Measurements from ENCODE around the gene SLC17A8.

Gene SLC17A8

GRCh38 chr12:100433701-100434100, 76.8 kb downstream of the SLC17A8 start:
- no peak overlapping the region for H3K4me3 ChIP-seq (ENCODE audit: low read length)
- TF ChIP-seq ZNF274 (IDR thresholded peaks at IDR 0.05; ENCODE audit: low read depth, low read length): no peak

DNA sequence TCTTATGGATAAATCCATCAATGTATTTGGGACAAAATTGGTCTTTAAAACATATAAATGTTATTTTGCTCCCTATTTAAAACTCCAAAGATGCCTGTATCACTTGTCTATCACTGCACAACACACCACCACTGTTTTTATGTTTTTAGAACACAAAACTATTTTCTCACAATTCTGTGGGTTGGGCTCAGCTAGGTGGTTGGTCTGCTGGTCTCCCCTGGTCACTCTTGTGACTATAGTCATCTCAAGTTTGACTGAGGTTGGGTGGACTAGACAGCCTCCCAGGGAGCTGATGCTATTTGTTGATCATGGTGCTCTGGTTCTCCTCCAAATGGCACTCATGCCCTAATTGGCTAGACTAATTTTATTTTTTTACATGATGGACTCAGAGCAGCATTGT, 77.3 kb downstream of the SLC17A8 start:
- H3K4me3 ChIP-seq (ENCODE audit: low read length): no peak overlapping the region
- TF ChIP-seq ZNF274 (IDR thresholded peaks at IDR 0.05; ENCODE audit: low read depth, low read length): no peak

GRCh38 chr12:100435957-100436356, 79.1 kb downstream of the SLC17A8 start:
- no peak for TF ChIP-seq ZNF274 (IDR thresholded peaks at IDR 0.05; ENCODE audit: low read depth, low read length)
- H3K4me3 ChIP-seq (ENCODE audit: low read length): no peak overlapping the region

DNA sequence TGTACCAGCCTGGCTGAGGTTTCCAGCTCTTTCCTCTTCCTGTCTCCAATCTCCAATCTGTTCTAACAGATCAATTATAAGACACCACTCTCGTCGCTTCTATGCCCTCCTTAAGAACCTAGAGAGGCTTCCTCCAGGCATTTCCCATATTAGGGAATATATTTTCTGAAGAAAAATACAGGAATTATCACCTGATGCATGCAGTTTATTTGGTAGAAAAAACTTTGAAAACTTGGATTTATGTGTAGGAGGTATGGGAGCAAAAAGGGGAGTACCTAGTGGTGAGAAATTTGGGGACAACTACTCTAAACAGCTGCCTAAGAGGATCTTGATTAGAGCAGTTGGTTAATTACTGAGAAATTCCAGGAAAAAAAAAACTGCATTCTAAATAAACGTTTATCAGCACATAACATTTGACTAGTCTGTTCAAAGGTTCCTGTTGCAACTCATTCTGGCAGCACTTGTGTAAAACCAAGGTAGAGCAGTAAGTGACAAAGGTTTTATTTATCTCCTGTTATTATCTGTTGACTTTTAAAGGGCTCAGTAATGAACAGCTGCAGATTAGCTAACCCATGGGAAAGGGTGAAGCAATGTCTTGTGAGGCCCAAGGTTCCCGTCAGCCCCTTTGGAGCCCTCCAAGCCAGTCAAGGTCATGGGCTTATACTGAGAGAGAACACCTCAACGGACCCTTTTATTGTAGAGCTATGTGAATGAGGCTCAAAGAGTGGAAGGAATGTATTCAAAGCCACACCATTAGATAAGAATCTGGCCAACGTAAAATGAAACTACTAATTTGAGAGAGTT, 80.4 kb downstream of the SLC17A8 start:
- no peak overlapping the region for H3K4me3 ChIP-seq (ENCODE audit: low read length)
- TF ChIP-seq ZNF274 (IDR thresholded peaks at IDR 0.05; ENCODE audit: low read depth, low read length): no peak

GRCh38 chr12:100439797-100440196, 82.9 kb downstream of the SLC17A8 start:
- no peak overlapping the region for H3K4me3 ChIP-seq (ENCODE audit: low read length)

GRCh38 chr12:100442403-100442802, 85.5 kb downstream of the SLC17A8 start:
- no peak for TF ChIP-seq ZNF274 (IDR thresholded peaks at IDR 0.05; ENCODE audit: low read depth, low read length)

More at GRCh38 chr12:100439797-100440196, 82.9 kb downstream of the SLC17A8 start:
- TF ChIP-seq ZNF274 (IDR thresholded peaks at IDR 0.05; ENCODE audit: low read depth, low read length): no peak

GRCh38 chr12:100443434-100443833, 86.6 kb downstream of the SLC17A8 start:
- no peak overlapping the region for H3K4me3 ChIP-seq (ENCODE audit: low read length)
- no peak for TF ChIP-seq ZNF274 (IDR thresholded peaks at IDR 0.05; ENCODE audit: low read depth, low read length)

More at GRCh38 chr12:100442403-100442802, 85.5 kb downstream of the SLC17A8 start:
- H3K4me3 ChIP-seq (ENCODE audit: low read length): no peak overlapping the region

DNA sequence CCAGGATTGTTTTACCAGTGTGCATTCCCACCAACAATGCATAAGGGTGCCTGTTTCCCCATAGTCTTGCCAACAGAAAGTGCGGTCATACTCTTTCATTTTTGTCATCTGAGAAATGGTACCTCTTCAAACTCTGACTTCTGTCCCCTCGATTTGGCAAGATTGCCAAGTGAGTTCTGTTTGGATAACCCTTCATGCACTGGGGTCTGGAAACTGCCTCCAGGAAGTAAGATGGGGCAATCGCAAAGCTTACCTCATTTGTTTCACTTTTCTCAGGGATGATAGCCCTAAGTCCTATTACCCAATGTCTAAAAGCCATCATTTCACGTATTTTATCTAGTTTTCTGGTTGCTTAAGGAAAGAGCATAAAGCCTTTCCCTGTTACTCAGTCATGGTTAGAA, 88.2 kb downstream of the SLC17A8 start:
- TF ChIP-seq ZNF274 (IDR thresholded peaks at IDR 0.05; ENCODE audit: low read depth, low read length): no peak
- H3K4me3 ChIP-seq (ENCODE audit: low read length): no peak overlapping the region

DNA sequence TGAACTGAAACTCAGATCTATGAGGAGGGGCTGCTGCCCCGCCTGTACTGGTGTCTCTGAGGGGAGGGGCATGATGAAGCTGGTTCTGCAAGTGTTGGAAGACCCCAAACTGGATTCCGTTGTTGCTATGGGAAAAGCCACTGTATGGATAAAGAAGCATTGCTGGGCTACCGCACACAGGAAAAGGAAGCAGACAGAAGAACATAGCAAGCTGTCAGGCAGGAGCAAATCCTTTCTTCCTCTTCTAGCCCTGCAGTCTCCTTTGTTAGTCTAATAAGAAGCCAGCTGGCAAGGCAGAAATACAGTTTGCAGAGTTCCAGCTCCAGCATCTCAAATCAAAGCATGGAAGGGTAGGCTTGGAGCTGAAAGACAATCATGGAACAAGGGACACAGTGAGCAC, 90.5 kb downstream of the SLC17A8 start:
- no peak for TF ChIP-seq ZNF274 (IDR thresholded peaks at IDR 0.05; ENCODE audit: low read depth, low read length)
- no peak overlapping the region for H3K4me3 ChIP-seq (ENCODE audit: low read length)

GRCh38 chr12:100448656-100449055, 91.8 kb downstream of the SLC17A8 start:
- no peak overlapping the region for H3K4me3 ChIP-seq (ENCODE audit: low read length)
- no peak for TF ChIP-seq ZNF274 (IDR thresholded peaks at IDR 0.05; ENCODE audit: low read depth, low read length)

- no peak overlapping the region for H3K4me3 ChIP-seq (ENCODE audit: low read length)
- TF ChIP-seq ZNF274 (IDR thresholded peaks at IDR 0.05; ENCODE audit: low read depth, low read length): no peak
These were observed 93.9 kb downstream of the SLC17A8 start for GRCh38 chr12:100450735-100451134.

GRCh38 chr12:100453951-100454350, 97.1 kb downstream of the SLC17A8 start:
- no peak for TF ChIP-seq ZNF274 (IDR thresholded peaks at IDR 0.05; ENCODE audit: low read depth, low read length)
- H3K4me3 ChIP-seq (ENCODE audit: low read length): no peak overlapping the region

GRCh38 chr12:100455896-100456295, 99.0 kb downstream of the SLC17A8 start:
- TF ChIP-seq ZNF274 (IDR thresholded peaks at IDR 0.05; ENCODE audit: low read depth, low read length): no peak
- H3K4me3 ChIP-seq (ENCODE audit: low read length): no peak overlapping the region

- TF ChIP-seq ZNF274 (IDR thresholded peaks at IDR 0.05; ENCODE audit: low read depth, low read length): no peak
- H3K4me3 ChIP-seq (ENCODE audit: low read length): no peak overlapping the region
These were observed 101.3 kb downstream of the SLC17A8 start for GRCh38 chr12:100458191-100458590.

GRCh38 chr12:100460702-100461101, 103.8 kb downstream of the SLC17A8 start:
- H3K4me3 ChIP-seq (ENCODE audit: low read length): no peak overlapping the region
- no peak for TF ChIP-seq ZNF274 (IDR thresholded peaks at IDR 0.05; ENCODE audit: low read depth, low read length)
